HS-27A (cell line): Measurements from ENCODE around the gene ZNF302.
"Not testable (repeated sequence)": the region's sequence is repeated elsewhere in the genome, so short reads cannot be mapped to it uniquely, and the experiment has no call there.

Experiments used
- DNase-seq: peaks from one replicate; pipeline ENCODE4 v3.0.0-alpha.2; 2012; ENCODE audit warnings: low read depth, missing footprints

ZNF302 gene

GRCh38 chr19:34677386-34678084, at the start of gene ZNF302:
Gene ZNF302 (plus strand): TSS chr19:34677678. CDS start chr19:34678805, 1,127 bp downstream.
- DNase-seq = peak; percentile 99

GRCh38 chr19:34633802-34634201, 43.7 kb upstream of the ZNF302 start:
- DNase-seq = no peak

- peak; percentile 57 for DNase-seq
These were observed 37.9 kb upstream of the ZNF302 start for GRCh38 chr19:34639491-34640085.

GRCh38 chr19:34642241-34642640, 35.2 kb upstream of the ZNF302 start:
- no peak for DNase-seq

GRCh38 chr19:34644991-34645461, 32.5 kb upstream of the ZNF302 start:
- no peak for DNase-seq

GRCh38 chr19:34645551-34645950, 31.9 kb upstream of the ZNF302 start:
- DNase-seq = no peak

GRCh38 chr19:34649886-34650543, 27.5 kb upstream of the ZNF302 start:
- no peak for DNase-seq

- DNase-seq = no peak
These were observed 25.7 kb upstream of the ZNF302 start for GRCh38 chr19:34651747-34652146.

- DNase-seq = no peak
These were observed 22.7 kb upstream of the ZNF302 start for GRCh38 chr19:34654796-34655195.

GRCh38 chr19:34655651-34656050, 21.8 kb upstream of the ZNF302 start:
- DNase-seq = no peak

GRCh38 chr19:34661357-34661756, 16.1 kb upstream of the ZNF302 start:
- DNase-seq = no peak

- DNase-seq = no peak
These were observed 14.6 kb upstream of the ZNF302 start for GRCh38 chr19:34662919-34663318.

- DNase-seq = no peak
These were observed 13.3 kb upstream of the ZNF302 start for GRCh38 chr19:34664168-34664567.

GRCh38 chr19:34664870-34665269, 12.6 kb upstream of the ZNF302 start:
- no peak for DNase-seq

GRCh38 chr19:34665275-34665674, 12.2 kb upstream of the ZNF302 start:
- not testable (repeated sequence) for DNase-seq

GRCh38 chr19:34666200-34666957, 11.1 kb upstream of the ZNF302 start:
- no peak for DNase-seq

- no peak for DNase-seq
These were observed 10.6 kb upstream of the ZNF302 start for GRCh38 chr19:34666958-34667265.

- peak; percentile 17 for DNase-seq
These were observed 10.0 kb upstream of the ZNF302 start for GRCh38 chr19:34667349-34668076.

GRCh38 chr19:34668077-34668689, 9.3 kb upstream of the ZNF302 start:
- not testable (repeated sequence) for DNase-seq

GRCh38 chr19:34668690-34669089, 8.8 kb upstream of the ZNF302 start:
- not testable (repeated sequence) for DNase-seq

GRCh38 chr19:34669305-34669704, 8.2 kb upstream of the ZNF302 start:
- no peak for DNase-seq
